NB4 (cell line): Measurements from ENCODE around the gene POM121L2.

Experiments
- CTCF ChIP-seq: IDR thresholded peaks from one replicate; pipeline ENCODE4 v1.5.1; 2012; ENCODE audit warnings: low read depth, low read length
- POLR2A ChIP-seq: IDR thresholded peaks from 2 replicates; pipeline ENCODE4 v1.6.1; 2011; ENCODE audit warnings: mild to moderate bottlenecking; ENCODE audit not compliant: insufficient read length; ENCODE audit errors: extremely low read depth

- TF ChIP-seq CTCF = no peak
- no peak for TF ChIP-seq POLR2A
Measured at GRCh38 chr6:27358786-27359185, 46.7 kb upstream of the POM121L2 start.
